HCT116 (cell line): ENCODE measurements around the gene CDH5. TPM values are rescaled to one million over a fixed set of nuclear protein-coding genes. Genes with fewer than 3 reads are reported as not detected.

Experiments
- ATAC-seq: fragments of 200-7000 bp; cut with Tn5 transposase; 2 replicates; pipeline ENCODE4 v1.9.1; 2020; ENCODE audit warnings: mild to moderate bottlenecking, moderate library complexity
- BruUV-seq: library from RNA; stranded (reverse); fragments of 400-500 nt; replicated peaks from 2 replicates; lab custom pipeline; 2021; lab: Mats Ljungman, UMichigan
- CTCF ChIA-PET: fragments of 300-600 bp; sonication (Branson Sonifier 250); formaldehyde crosslinking; loops from one replicate; lab custom pipeline; 2021; ENCODE audit warnings: antibody characterized with exemption; lab: Charles Lee
- POLR2A ChIA-PET: fragments of 300-600, 350-600 bp; sonication (Branson Sonifier 250); formaldehyde crosslinking; loops from one replicate; lab custom pipeline; 2021; ENCODE audit warnings: antibody characterized with exemption; lab: Charles Lee
- RAD21 ChIA-PET, 2 experiments: fragments of 300-600 bp; sonication (Branson Sonifier 250); formaldehyde crosslinking; loops; one replicate each; lab custom pipeline; 2023; ENCODE audit warnings: low total read pairs in 2 of 2; ENCODE audit not compliant: uncharacterized antibody in 2 of 2, unreplicated experiment in 2 of 2, low non-redundant PET in 1 of 2; lab: Charles Lee
- DNase-seq: peaks from one replicate; pipeline ENCODE4 v3.0.0-alpha.2; 2010; ENCODE audit warnings: low read depth, low spot score
- H2AFZ ChIP-seq: fragments of 200-600 bp; shearing (Covaris generic), sonication (generic); 2 replicates; pipeline ENCODE4 v1.6.1; 2017; ENCODE audit warnings: low read depth, mixed run types, mixed read lengths, antibody characterized with exemption, low read length; ENCODE audit not compliant: poor library complexity, severe bottlenecking
- H3K27ac ChIP-seq: 2 replicates; pipeline ENCODE4 v1.5.1; 2012; ENCODE audit warnings: low read depth, low read length
- H3K27me3 ChIP-seq: fragments of 200-600 bp; sonication (generic); 2 replicates; pipeline ENCODE4 v1.6.1; 2016; ENCODE audit warnings: mixed run types, low read length, mixed read lengths; ENCODE audit not compliant: insufficient read depth
- H3K36me3 ChIP-seq, 2 experiments: fragments of 200-500 bp in 1 of 2; fragments of 200-600 bp in 1 of 2; sonication (Bioruptor generic) in 1 of 2; sonication (generic) in 1 of 2; 2 replicates each; pipeline versions ENCODE4 v1.5.1 to v1.6.1; 2014 to 2016; ENCODE audit warnings: low read length in 2 of 2, inconsistent platforms in 1 of 2, mixed read lengths in 1 of 2, mixed run types in 1 of 2; ENCODE audit not compliant: insufficient read depth in 2 of 2, control insufficient read depth in 1 of 2
- H3K4me1 ChIP-seq, 2 experiments: fragments of 200-600 bp in 1 of 2; sonication (generic) in 1 of 2; 2 replicates each; pipeline versions ENCODE4 v1.5.1 to v1.6.1; 2012 to 2017; ENCODE audit warnings: low read length in 2 of 2, inconsistent platforms in 1 of 2, mild to moderate bottlenecking in 1 of 2, mixed read lengths in 1 of 2, mixed run types in 1 of 2, moderate library complexity in 1 of 2; ENCODE audit not compliant: insufficient read depth in 2 of 2, control insufficient read depth in 1 of 2
- H3K4me2 ChIP-seq: fragments of 200-600 bp; sonication (generic); 2 replicates; pipeline ENCODE4 v1.6.1; 2017; ENCODE audit warnings: mixed run types, low read length, mixed read lengths
- H3K4me3 ChIP-seq, 2 experiments: fragments of 200-600 bp in 1 of 2; sonication (generic) in 1 of 2; replicated peaks in 1 of 2; 2 replicates each; pipeline ENCODE4 v1.5.1; 2011 to 2016; ENCODE audit warnings: low read length in 2 of 2, control low read depth in 1 of 2, low read depth in 1 of 2, mild to moderate bottlenecking in 1 of 2, mixed read lengths in 1 of 2, mixed run types in 1 of 2
- H3K79me2 ChIP-seq: fragments of 200-600 bp; sonication (generic); 2 replicates; pipeline ENCODE4 v1.6.1; 2017; ENCODE audit warnings: mild to moderate bottlenecking, mixed run types, low read length, moderate library complexity, mixed read lengths; ENCODE audit not compliant: insufficient read depth
- H3K9ac ChIP-seq: fragments of 200-600 bp; sonication (generic); 2 replicates; pipeline ENCODE4 v1.6.1; 2016; ENCODE audit warnings: low read length, mixed read lengths
- H3K9me2 ChIP-seq: fragments of 200-600 bp; sonication (generic), shearing (Covaris generic); 2 replicates; pipeline ENCODE4 v1.6.1; 2017; ENCODE audit warnings: mixed run types, mild to moderate bottlenecking, moderate library complexity; ENCODE audit not compliant: insufficient read depth
- H3K9me3 ChIP-seq, 2 experiments: fragments of 200-500 bp in 1 of 2; fragments of 200-600 bp in 1 of 2; sonication (Bioruptor generic) in 1 of 2; sonication (generic) in 1 of 2; 2 replicates each; pipeline ENCODE4 v1.6.1; 2014 to 2017; ENCODE audit warnings: low read length in 2 of 2, mixed read lengths in 2 of 2, inconsistent platforms in 1 of 2, low read depth in 1 of 2, mild to moderate bottlenecking in 1 of 2, mixed run types in 1 of 2, moderate library complexity in 1 of 2; ENCODE audit not compliant: control insufficient read depth in 1 of 2, insufficient read depth in 1 of 2
- H4K20me1 ChIP-seq: fragments of 200-600 bp; sonication (generic), shearing (Covaris generic); 2 replicates; pipeline ENCODE4 v1.6.1; 2017; ENCODE audit warnings: mixed run types, mild to moderate bottlenecking, moderate library complexity; ENCODE audit not compliant: insufficient read depth
- CBX3 ChIP-seq: IDR thresholded peaks from 2 replicates; pipeline ENCODE4 v1.6.1; 2012; ENCODE audit warnings: low read depth
- CEBPB ChIP-seq: IDR thresholded peaks from 2 replicates; pipeline ENCODE4 v1.6.1; 2012; ENCODE audit warnings: low read depth
- EGR1 ChIP-seq: IDR thresholded peaks from 2 replicates; pipeline ENCODE4 v1.6.1; 2012; ENCODE audit warnings: low read depth
- ELF1 ChIP-seq: IDR thresholded peaks from 2 replicates; pipeline ENCODE4 v1.6.1; 2012; ENCODE audit warnings: low read depth, borderline replicate concordance
- EZH2 ChIP-seq: fragments of 200-600 bp; sonication (generic); IDR thresholded peaks from 2 replicates; pipeline ENCODE4 v1.6.1; 2017; ENCODE audit warnings: antibody characterized with exemption, mixed run types
- EZH2phosphoT487 ChIP-seq: fragments of 200-600 bp; IDR thresholded peaks from 2 replicates; pipeline ENCODE4 v1.6.1; 2018; ENCODE audit warnings: antibody characterized with exemption, borderline replicate concordance
- FOSL1 ChIP-seq: IDR thresholded peaks from 2 replicates; pipeline ENCODE4 v1.6.1; 2012; ENCODE audit warnings: low read depth
- JUND ChIP-seq: IDR thresholded peaks from 2 replicates; pipeline ENCODE4 v1.6.1; 2012
- POLR2A ChIP-seq: IDR thresholded peaks from 2 replicates; pipeline ENCODE4 v1.7.0; 2011; ENCODE audit warnings: borderline replicate concordance; ENCODE audit not compliant: insufficient read depth, insufficient read length; ENCODE audit errors: extremely low read depth
- SP1 ChIP-seq: IDR thresholded peaks from 2 replicates; pipeline ENCODE4 v1.6.1; 2012; ENCODE audit warnings: low read depth
- SRF ChIP-seq: IDR thresholded peaks from 2 replicates; pipeline ENCODE4 v1.6.1; 2012; ENCODE audit warnings: low read depth
- YY1 ChIP-seq: IDR thresholded peaks from 2 replicates; pipeline ENCODE4 v1.6.1; 2011; ENCODE audit warnings: low read length, low read depth, moderate library complexity, mild to moderate bottlenecking; ENCODE audit not compliant: insufficient replicate concordance; ENCODE audit errors: extremely low read depth
- ZFX ChIP-seq: fragments of 450-650 bp; IDR thresholded peaks from 2 replicates; pipeline ENCODE4 v1.6.1; 2017
- intact Hi-C: fragments of 100-400 bp; cut with micrococcal nuclease; formaldehyde crosslinking; loops from 2 replicates; pipeline ENCODE4 v1.10.0; 2022
- total RNA-seq: library from RNA; stranded (reverse); gene quantifications from one replicate; pipeline ENCODE4 v1.2.1, GENCODE V29; 2021; ENCODE audit not compliant: unreplicated experiment
- TF ChIP-seq, protein P1 (sequence below): IDR thresholded peaks from 2 replicates; pipeline ENCODE4 v1.6.1; 2011; ENCODE audit warnings: mild to moderate bottlenecking, low read length, moderate library complexity; ENCODE audit not compliant: insufficient replicate concordance; ENCODE audit errors: extremely low read depth
- TF ChIP-seq, protein P2 (sequence below): IDR thresholded peaks from 2 replicates; pipeline ENCODE4 v1.6.1; 2012
- TF ChIP-seq, protein P3 (sequence below): IDR thresholded peaks from 2 replicates; pipeline ENCODE4 v1.6.1; 2012
- TF ChIP-seq, protein P4 (sequence below), 3 experiments: fragments of 200-600 bp in 1 of 3; sonication (generic) in 1 of 3; IDR thresholded peaks in 2 of 3; conservative IDR thresholded peaks in 1 of 3; 2 replicates each; pipeline ENCODE4 v1.5.1; 2012 to 2017; ENCODE audit warnings: low read depth in 2 of 3, low read length in 2 of 3, antibody characterized with exemption in 1 of 3, borderline replicate concordance in 1 of 3, control low read depth in 1 of 3, mild to moderate bottlenecking in 1 of 3, mixed read lengths in 1 of 3, mixed run types in 1 of 3, moderate library complexity in 1 of 3; ENCODE audit not compliant: insufficient read depth in 1 of 3

Gene CDH5
- total RNA-seq, 1 experiment from 2014 or later = 0.15 TPM

DNA sequence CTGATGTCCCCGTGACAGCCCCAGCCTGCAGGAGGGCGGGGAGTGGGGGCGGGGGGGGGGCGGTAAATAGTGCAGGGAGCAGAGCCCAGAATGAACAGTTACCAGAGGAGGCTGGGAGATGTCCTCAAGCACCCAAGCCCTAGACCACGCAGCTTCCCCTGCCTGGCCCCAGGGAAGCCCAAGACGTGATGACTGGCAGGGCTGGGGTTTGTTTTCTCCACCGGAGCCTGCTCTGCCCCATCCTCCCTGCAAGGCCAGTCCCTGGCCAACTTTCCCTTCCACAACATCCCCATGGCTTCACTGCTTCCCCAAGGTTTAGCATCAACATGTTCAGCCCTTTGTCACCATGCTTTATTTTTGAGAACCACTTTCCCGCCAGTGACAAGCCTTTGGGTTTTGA lies 59.2 kb downstream of the CDH5 start:
- H3K27ac ChIP-seq = no peak overlapping the region
- ATAC-seq (no peak), DNase-seq (no peak)
- CTCF ChIA-PET = no interaction called here
- POLR2A ChIA-PET = no interaction called here
- H2AFZ ChIP-seq = no peak overlapping the region
- peaks cover 0 to 4% of the 10 kb centered on the region in 2 experiments; a peak in 1 of 4 replicates for H3K4me1 ChIP-seq
- H3K9me2 ChIP-seq = no peaks in the 10 kb centered on the region
- no TSS peak for BruUV-seq
- no peak overlapping the region for H3K4me3 ChIP-seq
- no peak overlapping the region for H3K4me2 ChIP-seq
- H3K36me3 ChIP-seq = no peaks in the 10 kb centered on the region
- H3K79me2 ChIP-seq = no peaks in the 10 kb centered on the region
- RAD21 ChIA-PET = no interaction called here
- intact Hi-C loops = no loop called here
- no peaks in the 10 kb centered on the region for H4K20me1 ChIP-seq
- TF ChIP-seq EZH2phosphoT487 (no peak), CBX3 (no peak), ZFX (no peak), YY1 (no peak), CEBPB (no peak), POLR2A (no peak), SRF (no peak), EZH2 (no peak), SP1 (no peak), FOSL1 (no peak), JUND (no peak), ELF1 (no peak), EGR1 (no peak)
- TF ChIP-seq, protein P1, sequence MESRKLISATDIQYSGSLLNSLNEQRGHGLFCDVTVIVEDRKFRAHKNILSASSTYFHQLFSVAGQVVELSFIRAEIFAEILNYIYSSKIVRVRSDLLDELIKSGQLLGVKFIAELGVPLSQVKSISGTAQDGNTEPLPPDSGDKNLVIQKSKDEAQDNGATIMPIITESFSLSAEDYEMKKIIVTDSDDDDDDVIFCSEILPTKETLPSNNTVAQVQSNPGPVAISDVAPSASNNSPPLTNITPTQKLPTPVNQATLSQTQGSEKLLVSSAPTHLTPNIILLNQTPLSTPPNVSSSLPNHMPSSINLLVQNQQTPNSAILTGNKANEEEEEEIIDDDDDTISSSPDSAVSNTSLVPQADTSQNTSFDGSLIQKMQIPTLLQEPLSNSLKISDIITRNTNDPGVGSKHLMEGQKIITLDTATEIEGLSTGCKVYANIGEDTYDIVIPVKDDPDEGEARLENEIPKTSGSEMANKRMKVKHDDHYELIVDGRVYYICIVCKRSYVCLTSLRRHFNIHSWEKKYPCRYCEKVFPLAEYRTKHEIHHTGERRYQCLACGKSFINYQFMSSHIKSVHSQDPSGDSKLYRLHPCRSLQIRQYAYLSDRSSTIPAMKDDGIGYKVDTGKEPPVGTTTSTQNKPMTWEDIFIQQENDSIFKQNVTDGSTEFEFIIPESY = no peak
- TF ChIP-seq, protein P2, sequence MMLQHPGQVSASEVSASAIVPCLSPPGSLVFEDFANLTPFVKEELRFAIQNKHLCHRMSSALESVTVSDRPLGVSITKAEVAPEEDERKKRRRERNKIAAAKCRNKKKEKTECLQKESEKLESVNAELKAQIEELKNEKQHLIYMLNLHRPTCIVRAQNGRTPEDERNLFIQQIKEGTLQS = no peak
- TF ChIP-seq, protein P3, sequence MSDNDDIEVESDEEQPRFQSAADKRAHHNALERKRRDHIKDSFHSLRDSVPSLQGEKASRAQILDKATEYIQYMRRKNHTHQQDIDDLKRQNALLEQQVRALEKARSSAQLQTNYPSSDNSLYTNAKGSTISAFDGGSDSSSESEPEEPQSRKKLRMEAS = no peak
- TF ChIP-seq, protein P4, sequence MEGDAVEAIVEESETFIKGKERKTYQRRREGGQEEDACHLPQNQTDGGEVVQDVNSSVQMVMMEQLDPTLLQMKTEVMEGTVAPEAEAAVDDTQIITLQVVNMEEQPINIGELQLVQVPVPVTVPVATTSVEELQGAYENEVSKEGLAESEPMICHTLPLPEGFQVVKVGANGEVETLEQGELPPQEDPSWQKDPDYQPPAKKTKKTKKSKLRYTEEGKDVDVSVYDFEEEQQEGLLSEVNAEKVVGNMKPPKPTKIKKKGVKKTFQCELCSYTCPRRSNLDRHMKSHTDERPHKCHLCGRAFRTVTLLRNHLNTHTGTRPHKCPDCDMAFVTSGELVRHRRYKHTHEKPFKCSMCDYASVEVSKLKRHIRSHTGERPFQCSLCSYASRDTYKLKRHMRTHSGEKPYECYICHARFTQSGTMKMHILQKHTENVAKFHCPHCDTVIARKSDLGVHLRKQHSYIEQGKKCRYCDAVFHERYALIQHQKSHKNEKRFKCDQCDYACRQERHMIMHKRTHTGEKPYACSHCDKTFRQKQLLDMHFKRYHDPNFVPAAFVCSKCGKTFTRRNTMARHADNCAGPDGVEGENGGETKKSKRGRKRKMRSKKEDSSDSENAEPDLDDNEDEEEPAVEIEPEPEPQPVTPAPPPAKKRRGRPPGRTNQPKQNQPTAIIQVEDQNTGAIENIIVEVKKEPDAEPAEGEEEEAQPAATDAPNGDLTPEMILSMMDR (IDR thresholded peaks at IDR 0.05 in 2 of 3, conservative IDR thresholded peaks at IDR 0.05 in 1 of 3; ENCODE audit: borderline replicate concordance in 1 of 3, insufficient read depth in 1 of 3, low read depth in 2 of 3, low read length in 2 of 3) = no peak
- no peaks in the 10 kb centered on the region for H3K9me3 ChIP-seq
- no peak overlapping the region for H3K9ac ChIP-seq
- H3K27me3 ChIP-seq = peaks cover 23% of the 10 kb centered on the region; the same call in 1 of the 2 replicates
